Measurements from ENCODE around the gene PTX4. TPM values are rescaled to one million over a fixed set of nuclear protein-coding genes. Genes with fewer than 3 reads are reported as not detected.
"Not testable (repeated sequence)": the region's sequence is repeated elsewhere in the genome, so short reads cannot be mapped to it uniquely, and the experiment has no call there.

PTX4 gene
- total and polyA plus RNA-seq, 2 donors: 0.10 TPM; not detected in 1

DNA sequence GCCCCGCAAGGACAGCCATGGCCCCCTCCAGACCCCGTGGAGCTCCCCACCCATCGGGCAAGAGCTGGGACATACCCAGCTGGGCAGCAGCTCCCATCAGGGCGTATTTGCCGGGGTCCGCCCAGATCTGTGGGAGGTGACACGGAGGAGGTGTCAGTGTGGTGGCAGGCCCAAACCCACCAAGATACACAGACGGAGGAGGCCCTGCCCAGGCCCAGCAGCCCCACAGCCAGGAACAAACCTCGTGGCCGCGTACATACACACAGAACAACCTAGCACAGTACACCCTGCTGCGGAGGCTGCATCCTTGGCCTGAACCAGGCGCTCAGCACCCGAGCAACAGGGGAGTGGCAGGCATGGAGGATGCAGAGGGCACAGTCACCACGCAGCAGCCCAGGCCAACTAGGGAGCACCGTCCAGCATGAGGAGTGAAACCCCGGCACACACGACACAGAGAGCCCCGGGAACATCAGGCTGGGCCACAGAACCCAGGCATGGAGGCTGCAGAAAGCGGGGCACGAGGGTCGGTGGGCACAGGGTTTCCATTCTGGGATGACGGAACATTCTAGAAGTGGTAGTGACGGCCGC is 39.4 kb downstream of the PTX4 start:
- DNase-seq (ENCODE audit: extremely low spot score): no peak
- H3K36me3 ChIP-seq (ENCODE audit: insufficient read depth): peaks cover 5% of the 10 kb centered on the region
- WGBS: 95% methylated on average over 25 of the region's 25 CpGs
- no peak overlapping the region for H3K4me3 ChIP-seq (ENCODE audit: low read depth, low read length)
- no peaks in the 10 kb centered on the region for H3K4me1 ChIP-seq (ENCODE audit: insufficient read depth)
- H3K27ac ChIP-seq (ENCODE audit: low read depth): no peak overlapping the region

GRCh38 chr16:1448536-1449116 is 40.1 kb downstream of the PTX4 start:
- H3K4me3 ChIP-seq (ENCODE audit: low read depth, low read length): no peak overlapping the region
- no peak for DNase-seq (ENCODE audit: extremely low spot score)
- WGBS: 93% methylated on average over 30 of the region's 30 CpGs
- H3K27ac ChIP-seq (ENCODE audit: low read depth): no peak overlapping the region
- H3K4me1 ChIP-seq (ENCODE audit: insufficient read depth): no peaks in the 10 kb centered on the region
- peaks cover 5% of the 10 kb centered on the region for H3K36me3 ChIP-seq (ENCODE audit: insufficient read depth)

GRCh38 chr16:1447965-1448364 is 40.8 kb downstream of the PTX4 start:
- no peak for DNase-seq (ENCODE audit: extremely low spot score)
- WGBS: 93% methylated on average over 11 of the region's 11 CpGs
- H3K27ac ChIP-seq (ENCODE audit: low read depth): no peak overlapping the region
- H3K4me1 ChIP-seq (ENCODE audit: insufficient read depth): no peaks in the 10 kb centered on the region
- peaks cover 5% of the 10 kb centered on the region for H3K36me3 ChIP-seq (ENCODE audit: insufficient read depth)
- H3K4me3 ChIP-seq (ENCODE audit: low read depth, low read length): no peak overlapping the region

DNA sequence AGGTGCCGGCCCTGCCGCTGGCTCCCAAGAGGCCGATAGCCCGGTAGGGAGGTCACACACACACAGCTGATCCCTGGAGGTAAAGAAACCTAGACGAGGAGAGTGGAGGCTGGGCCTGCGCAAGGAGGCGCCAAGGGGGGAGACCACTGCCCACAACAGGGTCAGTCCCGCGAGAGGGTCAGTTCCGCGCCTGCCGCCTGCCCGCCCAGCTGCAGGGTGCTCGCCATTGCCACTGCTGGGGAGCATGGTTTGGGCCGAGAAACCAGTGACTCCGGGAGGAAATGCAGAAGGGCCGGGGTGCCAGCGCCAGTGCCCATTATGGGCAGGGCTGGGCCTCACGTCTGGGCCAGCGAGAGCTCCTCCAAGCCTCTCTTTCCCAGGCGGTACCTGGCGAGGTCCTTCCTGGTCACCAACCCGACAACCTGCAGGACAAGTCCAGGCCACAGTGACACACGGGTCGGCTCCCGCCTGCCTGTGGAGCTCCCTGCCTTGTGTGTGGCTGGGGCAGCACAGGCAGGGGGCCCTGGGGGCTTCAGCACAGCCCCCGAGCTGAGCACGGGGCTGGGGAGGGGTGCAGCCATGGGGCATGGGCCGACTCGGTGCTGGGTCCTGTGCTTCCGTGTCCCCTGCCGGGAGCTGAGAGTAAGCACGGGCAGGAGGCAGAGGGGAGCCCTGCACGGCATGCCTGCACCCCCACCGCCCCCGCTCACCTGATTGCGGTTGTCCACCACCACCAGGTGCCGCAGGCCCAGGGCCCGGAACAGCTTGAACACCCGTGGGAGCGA is 42.3 kb downstream of the PTX4 start:
- peaks cover 2% of the 10 kb centered on the region for H3K36me3 ChIP-seq (ENCODE audit: insufficient read depth)
- no peak overlapping the region for H3K4me3 ChIP-seq (ENCODE audit: low read depth, low read length)
- WGBS: 94% methylated on average over 41 of the region's 41 CpGs
- no peaks in the 10 kb centered on the region for H3K4me1 ChIP-seq (ENCODE audit: insufficient read depth)
- DNase-seq (ENCODE audit: extremely low spot score): no peak
- H3K27ac ChIP-seq (ENCODE audit: low read depth): no peak overlapping the region

DNA sequence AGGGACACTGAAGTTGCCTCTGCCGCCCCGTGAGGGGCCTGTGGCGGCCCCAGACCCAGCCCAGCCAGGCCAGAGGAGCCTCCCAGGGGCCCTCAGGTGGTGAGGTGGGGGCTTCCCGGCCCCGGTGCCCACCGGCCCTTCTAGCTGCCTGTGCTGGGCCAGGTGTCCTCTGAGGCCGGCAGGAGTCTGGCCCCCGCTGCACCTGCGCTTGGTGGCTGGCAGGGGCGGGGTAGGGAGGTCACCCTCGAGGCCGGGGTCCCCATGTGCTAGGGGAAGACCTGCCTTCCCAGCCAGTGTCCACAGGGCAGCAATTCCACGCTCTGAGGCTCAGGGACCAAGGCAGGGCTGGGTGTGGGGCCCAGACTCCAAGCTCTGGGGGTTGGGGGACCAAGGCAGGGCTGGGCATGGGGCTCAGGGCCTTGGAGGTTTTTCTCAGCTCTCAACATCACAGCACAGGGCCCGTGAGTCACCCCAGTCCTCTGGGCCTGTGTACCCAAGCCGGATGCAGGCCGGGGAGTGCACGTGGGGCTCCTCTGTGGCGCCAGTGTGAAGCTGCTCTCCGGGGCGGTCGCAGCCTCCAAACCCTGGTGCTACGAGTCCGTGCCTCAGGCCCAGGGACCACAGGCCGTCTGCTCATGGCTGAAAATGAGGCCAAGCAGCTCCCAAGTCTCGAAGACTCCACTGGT is 43.1 kb downstream of the PTX4 start:
- 87% methylated on average over 25 of the region's 25 CpGs for WGBS
- H3K4me3 ChIP-seq (ENCODE audit: low read depth, low read length): no peak overlapping the region
- peaks cover 2% of the 10 kb centered on the region for H3K36me3 ChIP-seq (ENCODE audit: insufficient read depth)
- DNase-seq (ENCODE audit: extremely low spot score): no peak
- no peaks in the 10 kb centered on the region for H3K4me1 ChIP-seq (ENCODE audit: insufficient read depth)
- no peak overlapping the region for H3K27ac ChIP-seq (ENCODE audit: low read depth)

DNA sequence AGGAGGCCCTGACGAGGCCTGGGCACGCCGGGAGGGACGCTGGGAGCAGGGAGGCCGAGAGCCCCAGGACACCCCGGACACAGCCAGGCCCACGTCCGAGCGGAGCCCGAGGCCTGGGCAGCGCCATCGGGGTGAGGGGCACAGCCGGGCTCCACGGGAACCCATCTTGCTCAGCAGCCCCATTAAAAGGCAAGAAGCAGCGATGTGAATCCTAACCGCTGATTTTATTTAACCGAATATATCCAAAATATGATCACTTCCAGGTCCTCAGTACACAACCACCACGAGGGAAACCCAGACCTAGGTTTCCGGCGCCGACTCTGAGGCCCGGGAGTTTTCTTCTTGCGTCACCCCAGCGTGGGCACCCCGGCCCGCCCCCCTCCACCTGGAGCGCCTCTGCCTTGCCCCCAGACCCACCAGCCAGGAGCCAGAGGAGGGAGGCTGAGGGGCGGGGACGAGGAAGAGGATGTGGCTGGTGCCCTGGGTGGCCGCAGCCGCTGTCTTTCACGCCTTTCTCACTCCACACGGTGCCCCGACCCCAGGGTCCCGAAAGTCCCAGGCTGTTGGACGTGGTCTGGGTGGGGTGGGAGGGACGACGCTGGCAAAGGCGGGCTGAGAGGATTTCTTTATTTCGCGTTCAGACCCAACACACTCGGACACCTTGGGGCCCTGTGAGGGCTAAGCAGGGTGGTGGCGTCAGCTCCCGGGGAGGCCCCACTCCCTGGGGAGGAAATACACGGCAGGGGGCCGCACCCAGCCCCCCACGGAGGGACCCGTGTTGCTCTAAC is 43.8 kb downstream of the PTX4 start:
- Histone ChIP-seq H3K27ac (ENCODE audit: low read depth) (no peak overlapping the region), H3K36me3 (ENCODE audit: insufficient read depth) (peaks cover 2% of the 10 kb centered on the region), H3K4me3 (ENCODE audit: low read depth, low read length) (no peak overlapping the region), H3K4me1 (ENCODE audit: insufficient read depth) (no peaks in the 10 kb centered on the region)
- DNase-seq (ENCODE audit: extremely low spot score): no peak
- WGBS: 86% methylated on average over 48 of the region's 48 CpGs

DNA sequence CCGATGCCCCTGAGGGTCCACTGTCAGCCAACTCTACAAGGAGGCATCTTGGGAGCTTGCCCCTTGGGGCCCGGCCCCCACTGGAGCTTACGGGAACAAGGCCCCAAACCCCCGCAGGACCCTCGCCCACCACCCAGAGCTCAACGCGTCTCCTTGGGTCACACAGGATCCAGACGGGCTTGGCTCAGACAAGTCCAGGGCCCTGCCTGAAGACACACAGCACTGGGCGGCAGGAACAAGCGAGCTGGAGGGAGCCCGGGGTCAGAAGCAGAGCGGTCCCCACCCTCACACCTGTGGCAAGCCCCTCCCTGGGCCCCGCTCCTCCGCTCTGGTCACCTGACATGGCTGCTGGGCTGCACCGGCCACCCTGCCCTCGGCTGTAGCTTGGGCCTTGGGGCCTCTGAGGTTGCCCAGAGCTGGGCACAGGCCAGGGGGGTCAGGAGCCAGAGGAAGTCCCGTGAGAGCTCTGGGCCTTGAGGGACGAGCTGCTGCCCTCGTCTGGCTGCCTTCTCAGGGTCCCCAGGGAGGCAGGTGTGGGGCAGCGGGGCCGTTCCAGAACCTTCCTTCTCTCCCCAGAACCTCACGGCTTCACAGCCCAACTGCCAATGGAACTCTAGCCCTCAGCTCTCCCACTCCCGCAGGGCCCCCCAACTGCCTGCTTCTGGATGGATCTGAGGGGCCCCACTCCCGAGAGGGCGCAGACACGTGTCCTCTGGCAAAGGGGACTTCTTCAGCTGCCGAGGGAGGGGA is 44.6 kb downstream of the PTX4 start, which contains the start of gene CCDC154:
Gene CCDC154 (minus strand): TSS at position 577 of the 750 bp plus-strand sequence. CDS start 234 bp downstream, at position 343.
- H3K27ac ChIP-seq (ENCODE audit: low read depth): no peak within 1 kb of the TSS
- H3K4me3 ChIP-seq (ENCODE audit: low read depth, low read length): no peak within 1 kb of the TSS
- DNase-seq (ENCODE audit: extremely low spot score): no peak
- WGBS: 71% methylated on average over 27 of the region's 27 CpGs
- H3K4me1 ChIP-seq (ENCODE audit: insufficient read depth): no peaks in the 10 kb centered on the region
- H3K36me3 ChIP-seq (ENCODE audit: insufficient read depth): peaks cover 2% of the 10 kb centered on the region

GRCh38 chr16:1443403-1443973 is 45.3 kb downstream of the PTX4 start:
- WGBS: 75% methylated on average over 38 of the region's 38 CpGs
- H3K4me3 ChIP-seq (ENCODE audit: low read depth, low read length): no peak overlapping the region
- no peaks in the 10 kb centered on the region for H3K4me1 ChIP-seq (ENCODE audit: insufficient read depth)
- H3K27ac ChIP-seq (ENCODE audit: low read depth): no peak overlapping the region
- DNase-seq (ENCODE audit: extremely low spot score): no peak
- peaks cover under 1% of the 10 kb centered on the region for H3K36me3 ChIP-seq (ENCODE audit: insufficient read depth)

GRCh38 chr16:1442697-1443096 is 46.0 kb downstream of the PTX4 start:
- 82% methylated on average over 24 of the region's 24 CpGs for WGBS
- DNase-seq (ENCODE audit: extremely low spot score): no peak
- Histone ChIP-seq H3K4me1 (ENCODE audit: insufficient read depth) (no peaks in the 10 kb centered on the region), H3K36me3 (ENCODE audit: insufficient read depth) (no peaks in the 10 kb centered on the region), H3K27ac (ENCODE audit: low read depth) (no peak overlapping the region), H3K4me3 (ENCODE audit: low read depth, low read length) (no peak overlapping the region)

- no peak for DNase-seq (ENCODE audit: extremely low spot score)
- WGBS: 70% methylated on average over 22 of the region's 22 CpGs
- no peaks in the 10 kb centered on the region for H3K4me1 ChIP-seq (ENCODE audit: insufficient read depth)
- no peak overlapping the region for H3K27ac ChIP-seq (ENCODE audit: low read depth)
- H3K4me3 ChIP-seq (ENCODE audit: low read depth, low read length): no peak overlapping the region
- no peaks in the 10 kb centered on the region for H3K36me3 ChIP-seq (ENCODE audit: insufficient read depth)
Observed at GRCh38 chr16:1441391-1441829, 47.3 kb downstream of the PTX4 start.

DNA sequence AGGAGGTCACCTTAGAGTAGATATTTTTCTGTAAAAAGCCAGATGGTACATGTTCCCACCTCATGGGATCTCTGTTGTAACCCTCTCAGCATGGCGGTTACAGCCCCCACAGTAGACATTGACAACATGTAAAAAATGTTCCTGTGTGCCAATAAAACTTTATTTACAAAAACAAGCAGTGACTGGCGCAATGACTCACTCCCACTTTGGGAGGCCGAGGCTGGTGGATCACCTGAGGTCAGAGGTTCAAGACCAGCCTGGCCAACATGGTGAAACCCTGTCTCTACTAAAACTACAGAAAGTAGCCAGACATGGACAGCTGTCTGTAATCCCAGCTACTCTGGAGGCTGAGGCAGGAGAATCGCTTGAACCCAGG is 49.1 kb downstream of the PTX4 start:
- H3K4me1 ChIP-seq (ENCODE audit: insufficient read depth); H3K27ac ChIP-seq (ENCODE audit: low read depth); DNase-seq (ENCODE audit: extremely low spot score); H3K36me3 ChIP-seq (ENCODE audit: insufficient read depth); H3K4me3 ChIP-seq (ENCODE audit: low read depth, low read length): not testable (repeated sequence)
- 91% methylated on average over 4 of the region's 4 CpGs for WGBS

GRCh38 chr16:1439058-1439698 is 49.6 kb downstream of the PTX4 start:
- no peaks in the 10 kb centered on the region for H3K4me1 ChIP-seq (ENCODE audit: insufficient read depth)
- H3K36me3 ChIP-seq (ENCODE audit: insufficient read depth): no peaks in the 10 kb centered on the region
- no peak overlapping the region for H3K4me3 ChIP-seq (ENCODE audit: low read depth, low read length)
- 90% methylated on average over 27 of the region's 27 CpGs for WGBS
- H3K27ac ChIP-seq (ENCODE audit: low read depth): no peak overlapping the region
- DNase-seq (ENCODE audit: extremely low spot score): no peak

Measured in urinary bladder (tissue), 4 donors.